HL-60/S4 treated with phorbol 12-myristate 13-acetate at 8.2 ng/mL for 4 days and 3 days (cell line): ENCODE results near the gene TTBK1.

Source experiments
- in situ Hi-C: fragments of 300-500 bp; cut with MboI; formaldehyde crosslinking; loops from 2 replicates; pipeline ENCODE4 v1.15.0; 2022; ENCODE audit warnings: low sequenced_read_pairs

TTBK1 gene

DNA sequence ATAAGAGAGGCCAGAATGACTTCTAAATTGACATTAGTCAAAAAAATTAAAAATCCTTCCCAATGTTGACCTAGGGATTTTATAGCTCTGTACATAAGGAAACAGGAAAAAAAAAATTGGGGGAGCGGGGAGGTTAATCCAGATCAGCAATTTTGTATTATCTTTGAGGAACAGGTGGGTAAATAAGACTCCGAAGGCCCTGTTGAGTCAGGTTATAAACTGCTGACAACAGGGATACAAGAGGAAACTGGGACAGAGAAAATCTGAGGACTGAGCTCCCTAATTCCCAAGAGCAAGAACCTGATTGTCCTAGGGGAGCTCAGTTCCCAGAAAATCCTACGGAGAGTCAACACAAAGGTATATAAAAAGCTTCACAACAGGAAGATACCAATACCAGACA lies 92.2 kb downstream of the TTBK1 start:
- in situ Hi-C loops = loop anchor here (10.0 kb wide), 1 partner anchor 81 kb away; no protein-coding TSS in a partner anchor

DNA sequence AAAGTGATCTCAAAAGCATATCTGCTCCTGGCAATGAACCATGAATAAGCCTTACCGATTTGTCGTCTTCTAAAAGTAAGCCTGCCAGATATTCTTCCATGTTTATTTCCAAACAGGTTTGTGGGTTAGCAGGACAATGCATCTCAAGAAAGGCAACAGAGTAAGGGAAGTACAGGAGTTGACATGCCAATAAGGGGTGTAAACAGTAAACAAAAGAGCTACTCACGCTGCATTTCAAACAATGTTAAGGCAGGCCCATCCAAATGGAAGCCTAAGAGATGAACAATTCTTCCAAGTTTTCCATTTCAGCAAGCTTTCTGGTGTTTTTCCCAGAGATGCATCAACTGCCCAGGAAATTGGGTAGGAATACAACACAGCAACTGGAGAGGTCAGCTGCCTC lies 93.1 kb downstream of the TTBK1 start:
- in situ Hi-C loops = loop anchor here (10.0 kb wide), 1 partner anchor 82 kb away; no protein-coding TSS in a partner anchor
